Hindlimb muscle (tissue), 1 donor: Measurements from ENCODE around the gene ITGAV. TPM values are rescaled to one million over a fixed set of nuclear protein-coding genes. Genes with fewer than 3 reads are reported as not detected.
A peak's percentile ranks its signal among the peaks of the same experiment; 100 is the strongest.

Experiments used
- DNase-seq: peaks from one replicate; pipeline ENCODE4 v3.0.0-alpha.2; 2013
- polyA plus RNA-seq: library from polyadenylated mRNA; unstranded; fragments of 120-200 nt; gene quantifications from one replicate; pipeline ENCODE4 v1.2.1, GENCODE V29; 2013; ENCODE audit not compliant: insufficient read length

ITGAV gene
- polyA plus RNA-seq, 1 donor = 22.8 TPM

DNA sequence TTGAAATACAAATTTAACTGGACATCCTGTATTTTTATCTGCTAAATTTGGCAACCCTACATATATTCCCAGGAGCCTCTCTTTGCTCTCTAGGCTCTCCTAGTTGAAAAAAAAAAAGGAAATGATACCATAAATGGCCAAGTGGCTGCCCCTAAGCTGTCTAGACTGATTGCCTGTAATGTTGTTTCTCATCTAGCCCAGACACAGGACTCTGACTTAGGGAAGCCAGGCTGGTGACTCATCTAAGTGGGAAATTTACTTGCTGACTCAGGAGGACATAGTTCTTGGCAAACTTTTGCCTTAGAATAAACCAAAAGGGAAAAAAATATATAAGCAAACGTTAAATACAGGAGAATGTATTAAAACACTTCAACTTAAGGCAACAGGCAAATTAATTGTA is 14.6 kb upstream of the ITGAV start:
- peak; percentile 38 for DNase-seq

DNA sequence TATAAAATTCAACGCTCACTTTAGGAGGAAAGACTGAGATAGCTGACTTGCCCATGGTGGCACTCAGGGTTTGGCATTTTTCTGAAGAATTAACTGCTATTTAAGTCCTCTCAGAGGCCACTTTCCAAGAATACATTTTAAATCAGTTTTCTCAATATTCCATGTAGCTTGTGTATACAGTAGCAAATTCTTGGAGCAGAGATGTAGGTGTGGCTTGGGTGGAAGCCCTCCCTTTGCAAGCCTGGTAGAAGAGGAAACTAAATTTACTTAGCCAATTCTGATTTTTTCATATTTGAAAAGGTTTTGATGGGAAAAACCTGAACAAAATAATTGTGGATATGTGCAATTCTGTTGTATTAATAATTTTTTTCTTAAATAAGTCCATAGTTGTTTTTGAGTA is 14.0 kb upstream of the ITGAV start:
- DNase-seq = no peak

DNA sequence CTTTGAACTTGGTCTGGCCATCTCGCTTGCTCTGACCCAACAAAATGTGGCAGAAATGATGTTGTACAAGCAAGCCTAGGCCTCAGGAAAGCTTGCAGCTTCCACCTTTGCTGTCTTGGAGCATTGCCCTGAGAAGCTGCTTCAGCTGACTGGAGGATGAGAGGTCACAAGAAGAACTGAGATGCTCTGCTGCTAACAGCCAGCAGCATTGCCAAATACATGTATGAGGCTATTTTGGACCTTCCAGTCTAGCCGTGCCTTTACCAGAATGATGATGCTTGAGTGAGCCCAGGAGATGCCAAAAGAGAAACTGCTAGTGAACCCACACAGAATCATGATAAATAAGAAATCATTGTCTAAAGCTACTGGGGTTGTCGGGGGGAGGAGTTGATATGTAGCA is 13.2 kb upstream of the ITGAV start:
- DNase-seq = no peak

- no peak for DNase-seq
Measured at GRCh38 chr2:186582698-186583097, 7.2 kb upstream of the ITGAV start.

DNA sequence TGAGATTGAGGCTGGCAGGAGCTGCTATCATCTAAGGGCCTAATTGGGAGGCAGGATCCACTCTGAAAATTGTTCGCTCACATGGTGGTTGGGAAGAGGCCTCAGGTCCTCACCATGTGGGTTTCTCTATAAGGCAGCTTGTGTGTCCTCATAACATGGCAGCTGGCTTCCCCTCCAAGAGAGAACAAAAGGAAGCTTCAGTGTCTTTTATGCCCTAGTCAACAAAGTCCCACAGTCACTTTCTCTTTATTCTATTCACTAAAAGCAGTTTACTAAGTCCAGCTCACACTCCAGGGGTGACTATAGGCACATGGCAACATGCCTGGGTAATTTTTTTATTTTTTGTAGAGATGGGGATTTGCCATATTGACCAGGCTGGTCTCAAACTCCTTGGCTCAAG is 5.8 kb upstream of the ITGAV start:
- DNase-seq = no peak

DNA sequence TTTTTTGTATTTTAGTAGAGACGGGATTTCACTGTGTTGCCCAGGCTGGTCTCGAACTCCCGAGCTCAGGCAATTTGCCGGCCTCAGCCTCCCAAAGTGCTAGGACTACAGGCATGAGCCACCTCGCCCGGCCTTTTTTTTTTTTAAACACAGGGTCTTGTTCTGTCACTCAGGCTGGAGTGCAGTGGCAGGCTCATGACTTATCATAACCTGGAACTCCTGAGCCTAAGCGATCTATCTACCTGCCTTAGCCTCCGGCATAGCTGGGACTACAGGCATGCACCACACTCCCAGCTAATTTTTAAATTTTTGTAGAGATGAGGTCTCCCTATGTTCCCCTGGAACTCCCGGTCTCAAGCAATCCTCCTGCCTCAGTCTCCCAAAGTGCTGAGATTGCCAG is 1.4 kb upstream of the ITGAV start:
- DNase-seq = no peak

DNA sequence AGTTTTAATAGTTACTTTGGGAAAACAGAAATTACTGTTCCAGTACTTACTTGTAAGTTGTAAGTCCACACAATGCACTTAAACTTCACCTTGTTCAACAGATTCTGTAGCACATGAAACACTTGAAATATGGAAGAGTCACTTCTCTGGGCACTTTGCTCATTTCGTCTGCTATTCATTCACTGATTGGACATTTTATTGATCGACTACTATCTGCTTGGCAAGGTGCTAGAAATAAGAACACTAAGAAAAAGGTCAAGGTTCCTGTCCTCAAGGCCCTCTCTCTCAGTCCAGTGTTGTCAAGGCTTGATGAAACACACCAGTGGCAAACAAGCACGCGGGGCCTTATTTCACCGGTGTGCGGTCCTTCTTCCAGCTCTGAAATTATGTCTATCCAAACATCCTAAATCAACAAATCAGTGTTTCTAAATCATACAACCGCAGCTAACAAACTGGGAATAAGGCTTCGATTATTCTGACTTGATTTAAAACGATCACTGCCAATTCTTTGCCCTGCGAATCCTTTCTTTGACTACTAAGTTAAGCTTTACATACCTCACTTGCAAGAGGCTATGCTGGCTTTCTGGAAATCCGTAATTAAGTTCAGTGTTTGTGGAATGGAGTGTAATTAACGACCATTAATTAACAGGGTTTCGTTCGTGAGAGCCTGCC is 780 bp upstream of the ITGAV start:
- DNase-seq = peak; percentile 8

GRCh38 chr2:186590350-186590758 is 498 bp downstream of the ITGAV start:
- DNase-seq = peak; percentile 55

- peak; percentile 60 for DNase-seq
Measured at GRCh38 chr2:186590759-186591505, 1.1 kb downstream of the ITGAV start.

DNA sequence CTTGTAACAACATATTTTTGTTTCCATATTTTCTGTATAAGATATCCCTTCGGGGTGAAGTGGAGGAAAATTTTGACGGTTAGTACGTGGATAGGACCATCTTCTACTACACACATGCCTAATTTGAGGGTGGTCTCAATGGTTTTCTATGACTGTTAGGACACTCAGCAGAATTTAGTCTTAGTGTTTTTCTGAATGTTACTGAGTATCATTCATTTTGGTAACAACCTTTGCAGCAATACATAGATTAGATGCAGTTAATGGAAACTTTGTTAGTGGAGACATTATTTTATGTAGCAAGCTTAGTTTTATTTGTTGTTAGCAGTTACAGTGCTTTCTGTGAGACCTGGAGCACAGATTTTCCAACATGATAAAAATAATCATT is 1.6 kb downstream of the ITGAV start:
- DNase-seq = no peak

DNA sequence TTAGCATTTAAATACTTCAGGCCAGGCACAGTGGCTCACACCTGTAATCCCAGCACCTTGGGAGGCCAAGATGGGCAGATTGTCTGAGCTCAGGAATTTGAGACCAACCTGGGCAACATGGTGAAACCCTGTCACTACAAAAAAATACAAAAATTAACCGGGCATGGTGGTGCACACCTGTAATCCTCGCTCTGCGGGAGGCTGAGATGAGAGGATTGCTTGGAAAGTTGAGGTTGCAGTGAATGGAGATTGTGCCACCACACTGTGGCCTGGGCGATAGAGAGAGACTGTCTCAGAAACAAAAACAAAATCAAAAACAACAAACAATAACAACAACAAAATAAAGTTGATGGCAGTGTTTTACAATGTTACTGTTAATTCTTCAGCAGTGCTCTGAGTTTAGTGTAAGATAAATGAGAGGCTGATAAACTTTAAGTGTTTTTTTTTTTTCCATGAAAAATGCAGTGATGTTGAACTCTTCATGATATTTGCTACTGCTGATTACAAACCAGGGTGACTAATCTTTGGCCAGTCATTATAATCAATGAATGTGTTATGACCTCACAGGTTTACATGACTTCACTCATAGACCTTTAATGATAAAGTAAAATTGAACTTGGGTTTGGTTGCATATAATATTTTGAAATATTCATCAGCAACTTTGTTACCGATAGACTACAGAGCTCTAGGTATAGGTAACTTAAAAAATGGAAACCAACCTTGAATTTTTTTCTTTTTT is 2.5 kb downstream of the ITGAV start:
- DNase-seq = no peak

DNA sequence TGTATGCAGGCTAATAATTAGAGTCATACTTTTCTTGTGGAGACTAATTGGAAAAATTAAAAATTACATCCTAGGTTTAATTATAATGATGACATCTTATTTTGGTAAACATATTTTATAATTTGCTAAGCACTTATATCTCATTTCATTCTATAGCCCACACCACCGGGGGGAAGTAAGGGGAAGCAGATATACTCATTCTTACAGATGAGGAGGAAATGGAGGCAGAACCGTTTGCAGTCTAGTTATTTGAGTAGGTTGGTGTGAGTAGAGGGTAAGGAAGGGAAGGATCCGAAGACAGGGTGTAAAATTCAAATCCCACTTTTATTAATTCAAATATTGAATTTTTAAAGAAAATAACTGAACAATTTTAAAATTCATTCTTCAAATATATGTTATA is 3.7 kb downstream of the ITGAV start:
- no peak for DNase-seq

- DNase-seq = no peak
Measured at GRCh38 chr2:186594001-186594722, 4.3 kb downstream of the ITGAV start.

DNA sequence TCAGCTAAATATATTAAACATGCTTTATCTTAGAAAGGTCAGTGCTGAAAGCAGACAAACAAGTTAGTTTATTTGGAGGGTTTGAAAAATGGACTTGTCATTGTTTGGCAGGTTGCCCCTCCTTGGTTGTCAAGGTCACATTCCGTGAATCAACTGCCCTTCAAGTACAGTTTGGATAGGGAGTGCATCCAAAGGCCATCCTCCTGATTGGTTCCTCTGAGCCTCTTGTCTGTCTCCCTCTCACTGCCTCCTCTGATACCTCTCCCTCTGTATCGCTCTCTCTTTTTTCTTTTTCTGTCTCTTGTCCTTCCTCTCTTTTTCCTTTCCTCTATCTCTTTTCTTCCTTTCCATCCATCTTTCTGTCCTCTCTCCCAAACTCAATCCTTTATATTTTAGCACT is 5.4 kb downstream of the ITGAV start:
- no peak for DNase-seq

DNA sequence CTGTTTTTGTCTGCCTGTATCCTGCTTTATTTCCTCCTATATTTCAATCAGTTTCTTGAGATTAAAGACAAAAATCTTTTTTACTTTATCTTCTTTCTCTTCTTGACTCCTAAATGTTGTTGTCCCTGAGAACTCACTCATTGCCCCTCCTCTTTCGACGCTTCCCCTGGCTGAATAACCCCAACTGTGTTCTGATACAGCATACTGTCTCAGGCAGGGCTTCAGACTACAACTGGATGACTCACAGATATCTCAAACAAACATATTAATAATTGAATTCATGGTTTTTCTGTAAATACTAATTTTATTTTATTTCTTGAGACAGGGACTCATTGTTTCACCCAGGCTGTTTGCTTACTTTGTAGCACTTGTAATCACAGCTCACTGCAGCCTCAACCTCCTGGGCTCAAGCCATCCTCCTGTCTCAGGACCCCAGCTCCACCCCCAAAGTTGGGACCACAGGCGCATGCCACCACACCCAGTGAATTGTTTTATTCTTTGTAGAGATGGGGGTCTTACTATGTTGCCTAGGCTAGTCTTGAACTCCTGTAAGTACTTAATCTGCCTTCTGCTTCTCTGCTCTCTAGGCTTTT is 9.4 kb downstream of the ITGAV start:
- no peak for DNase-seq

- DNase-seq = no peak
Measured at GRCh38 chr2:186603286-186603685, 13.4 kb downstream of the ITGAV start.

DNA sequence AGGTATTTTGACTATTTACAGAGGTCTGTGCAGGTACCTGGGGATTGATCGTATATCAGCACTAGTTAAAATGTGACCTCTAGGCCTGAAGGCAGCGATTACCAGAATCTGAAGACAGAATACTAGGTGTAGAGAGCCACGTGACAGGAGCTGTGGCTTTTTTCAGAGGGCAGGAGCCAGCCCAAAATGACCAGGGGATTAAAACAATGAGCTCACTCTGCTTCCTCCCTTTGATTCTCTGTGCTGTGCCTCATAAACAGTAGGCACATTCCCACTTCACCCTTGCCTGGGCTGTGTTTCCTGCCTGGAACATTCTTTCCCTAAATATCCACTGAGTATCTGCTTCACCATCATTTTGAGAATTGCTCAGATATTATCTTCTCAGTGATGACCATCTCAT is 15.2 kb downstream of the ITGAV start:
- no peak for DNase-seq

DNA sequence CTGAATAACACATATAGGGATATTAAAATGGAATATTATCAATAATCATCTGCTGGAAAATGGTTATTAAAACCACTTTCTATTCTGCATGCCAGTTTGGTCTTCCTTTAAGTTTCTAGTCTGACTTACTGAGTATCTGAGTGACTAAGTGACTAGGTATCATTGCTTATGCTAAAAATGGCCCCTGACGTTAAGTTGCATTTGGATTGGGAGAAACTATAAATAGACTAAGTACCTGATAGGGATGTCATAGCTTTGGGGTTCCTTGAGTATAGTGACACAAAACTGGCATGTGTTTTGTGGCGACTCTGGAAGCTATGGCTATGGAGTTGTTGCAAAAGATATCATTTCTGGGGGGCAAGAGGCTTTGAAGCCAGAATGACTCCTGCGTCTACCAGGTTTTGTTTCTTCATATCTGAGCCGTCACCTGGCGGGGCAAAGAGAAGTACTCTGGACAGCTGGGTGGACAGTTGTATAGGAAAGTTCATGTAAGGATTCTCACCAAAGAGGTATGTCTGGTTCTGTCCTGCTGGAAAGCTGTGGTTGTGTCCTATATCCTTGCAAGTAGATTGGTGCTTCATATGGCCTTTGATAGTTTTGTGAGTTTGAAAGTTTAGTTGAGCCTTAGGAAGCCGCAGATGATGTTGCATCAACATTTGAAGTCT is 17.9 kb downstream of the ITGAV start:
- DNase-seq = no peak

GRCh38 chr2:186610785-186611184 is 20.9 kb downstream of the ITGAV start:
- DNase-seq = no peak

DNA sequence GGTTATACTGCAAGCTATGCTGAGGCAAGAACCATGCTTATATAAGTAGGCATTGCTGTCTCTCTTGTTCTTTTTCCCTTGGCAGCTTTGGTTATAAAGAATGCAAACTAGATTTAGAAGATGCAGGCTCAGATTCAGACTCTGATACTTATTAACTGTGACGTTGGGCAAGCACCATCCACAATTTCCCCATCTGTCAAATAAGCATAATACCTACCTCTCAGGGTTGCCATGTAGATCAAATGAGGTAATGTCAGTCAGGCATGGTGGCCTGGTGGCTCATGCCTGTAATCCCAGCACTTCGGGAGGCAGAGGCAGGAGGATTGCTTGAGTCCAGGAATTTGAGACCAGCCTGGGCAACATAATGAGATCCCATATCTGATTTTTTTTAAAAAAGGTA is 21.7 kb downstream of the ITGAV start:
- DNase-seq = no peak

DNA sequence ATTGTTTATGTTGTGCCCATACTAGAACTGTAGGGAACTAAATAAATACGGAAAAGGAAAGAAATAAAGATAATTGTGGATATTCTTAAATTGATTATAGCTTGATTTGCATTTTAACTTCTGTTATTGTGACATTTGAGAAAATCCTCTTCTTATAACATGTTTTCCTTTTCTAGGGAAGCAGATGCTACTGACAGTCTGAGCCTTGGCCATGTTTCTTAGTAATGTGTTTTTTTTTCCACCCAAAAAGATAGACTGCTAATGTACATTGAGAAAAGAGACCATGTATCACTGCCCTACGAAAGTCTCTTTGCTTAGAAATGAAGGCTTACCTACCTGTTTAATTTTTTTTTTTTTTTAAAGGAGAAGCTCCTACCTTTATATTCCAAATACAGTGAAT is 22.2 kb downstream of the ITGAV start:
- DNase-seq = no peak
